Psoas muscle (tissue), 8 donors: ENCODE measurements around the gene FSD1L. TPM values are rescaled to one million over a fixed set of nuclear protein-coding genes. Genes with fewer than 3 reads are reported as not detected.
A peak's percentile ranks its signal among the peaks of the same experiment; 100 is the strongest.

Source experiments
- ATAC-seq, 4 donors: fragments of 200-7000 bp; cut with Tn5 transposase; one replicate each; pipeline ENCODE4 v1.9.1; 2020; ENCODE audit warnings: moderate library complexity in 3 of 4, mild to moderate bottlenecking in 2 of 4
- DNase-seq, 2 donors: peaks; one replicate each; pipeline ENCODE4 v3.0.0-alpha.2; 2020
- H3K27ac ChIP-seq: fragments of 200-600 bp; one replicate; pipeline ENCODE4 v1.8.0; 2022
- H3K27me3 ChIP-seq, 3 donors: fragments of 200-600 bp in 1 of 3; one replicate each; pipeline versions ENCODE4 v1.6.1 to v1.8.0; 2013 to 2022; ENCODE audit warnings: low read length in 2 of 3, mild to moderate bottlenecking in 2 of 3, moderate library complexity in 1 of 3; ENCODE audit not compliant: insufficient read depth in 3 of 3
- H3K36me3 ChIP-seq, 2 donors: fragments of 200-600 bp in 1 of 2; one replicate each; pipeline versions ENCODE4 v1.6.1 to v1.8.0; 2013 to 2022; ENCODE audit warnings: low read depth in 1 of 2, mild to moderate bottlenecking in 1 of 2, moderate library complexity in 1 of 2; ENCODE audit not compliant: insufficient read depth in 1 of 2
- H3K4me1 ChIP-seq: fragments of 200-600 bp; one replicate; pipeline ENCODE4 v1.8.0; 2022
- H3K4me3 ChIP-seq: fragments of 200-600 bp; one replicate; pipeline ENCODE4 v1.8.0; 2022; ENCODE audit warnings: mild to moderate bottlenecking
- H3K9me3 ChIP-seq: fragments of 200-600 bp; one replicate; pipeline ENCODE4 v1.8.0; 2022
- CTCF ChIP-seq: fragments of 200-600 bp; IDR thresholded peaks from one replicate; pipeline ENCODE4 v1.8.0; 2022; ENCODE audit warnings: antibody characterized with exemption
- WGBS, 3 donors: extraction: QIAGEN DNeasy Blood & Tissue Kit; methylation state at CpG; one replicate each; pipeline versions ENCODE4 v1.1.6 to v1.1.7; 2013; 5-methylcytosine and 5-hydroxymethylcytosine counted together
- intact Hi-C, 2 donors: fragments of 100-400 bp; cut with DNase I; formaldehyde crosslinking; loops; one replicate each; pipeline versions ENCODE4 v1.11.0 to v1.14.2; 2022
- polyA plus RNA-seq, 3 donors: library from polyadenylated mRNA; stranded (reverse); fragments of 200-250 nt; gene quantifications; one replicate each; pipeline ENCODE4 v1.2.3, GENCODE V29; 2013
- total RNA-seq, 4 donors: library from RNA; stranded (reverse); fragmentation: NEBNext Ultra II Directional in 2 of 4; extraction: Animal tissue kit (Norgen Biotek cat#: 25700) in 2 of 4; gene quantifications; one replicate each; pipeline versions ENCODE4 v1.2.1 to v1.2.4, GENCODE V29; 2021 to 2023
- donor health status: healthy with polysubstance abuse.
- donor health status: DM: no; HTN: no; CAD: no; lungs with moderate emphysema.
- donor health status: Bipolar disorder and iron deficiency.
- donor health status: healthy.
- donor health status: DM: yes; HTN: yes; CAD: no.
- donor health status: DM: no; HTN: no; CAD: no.
- donor health status: DM: no; HTN: no; CAD: no.
- donor health status: DM: yes; HTN: yes; CAD: no.

The FSD1L gene
- total and polyA plus RNA-seq, 7 donors, result 5.0 to 28.6 (median 17.0) TPM

- Histone ChIP-seq H3K27me3 (peaks cover 0 to 4% (median 0%) of the 10 kb centered on the region in 3 donors), H3K9me3 (peaks cover 14% of the 10 kb centered on the region), H3K36me3 (no peaks in the 10 kb centered on the region), H3K27ac (no peak overlapping the region), H3K4me3 (no peak overlapping the region), H3K4me1 (no peaks in the 10 kb centered on the region)
- WGBS, 3 donors, result 42 to 50% (median 47%) methylated on average over 6 of the region's 6 CpGs
- ATAC-seq, result no peak
- no peak for DNase-seq
- intact Hi-C loops, result no loop called here
- no peak for TF ChIP-seq CTCF
Measured at GRCh38 chr9:105405514-105406131, 42.2 kb upstream of the FSD1L start.

GRCh38 chr9:105406369-105406768 is 41.5 kb upstream of the FSD1L start:
- 97% methylated on average over 6 of the region's 6 CpGs for WGBS, 3 donors
- Histone ChIP-seq H3K27ac (no peak overlapping the region), H3K36me3 (no peaks in the 10 kb centered on the region), H3K27me3 (peaks cover 0 to 4% (median 0%) of the 10 kb centered on the region in 3 donors), H3K4me3 (no peak overlapping the region), H3K9me3 (peaks cover 17% of the 10 kb centered on the region), H3K4me1 (no peaks in the 10 kb centered on the region)
- intact Hi-C loops, result no loop called here
- DNase-seq (no peak), ATAC-seq (no peak)
- no peak for TF ChIP-seq CTCF

- Histone ChIP-seq H3K9me3 (peaks cover 22% of the 10 kb centered on the region), H3K27me3 (no peaks in the 10 kb centered on the region), H3K27ac (no peak overlapping the region), H3K4me1 (no peaks in the 10 kb centered on the region), H3K36me3 (no peaks in the 10 kb centered on the region), H3K4me3 (no peak overlapping the region)
- DNase-seq (no peak), ATAC-seq (peak in 3 of 4 donors; percentile 30 to 45 (median 30))
- intact Hi-C loops, result loop anchor here (2.0 to 10.0 kb wide), 8 partner anchors 166 to 619 kb away; partner anchors contain the start of gene ABCA1 (in 1 of the 2)
- no peak for TF ChIP-seq CTCF
- WGBS, 3 donors, result 12 to 21% (median 19%) methylated on average over 2 of the region's 2 CpGs
Measured at GRCh38 chr9:105413525-105413924, 34.3 kb upstream of the FSD1L start.

GRCh38 chr9:105414947-105415661 is 32.7 kb upstream of the FSD1L start:
- peak; percentile 90 for TF ChIP-seq CTCF

More at GRCh38 chr9:105414947-105415661, 32.7 kb upstream of the FSD1L start:
- no peaks in the 10 kb centered on the region for H3K36me3 ChIP-seq
- H3K4me3 ChIP-seq, result no peak overlapping the region
- H3K27ac ChIP-seq, result no peak overlapping the region
- H3K27me3 ChIP-seq, result no peaks in the 10 kb centered on the region
- peaks cover 14% of the 10 kb centered on the region for H3K9me3 ChIP-seq
- intact Hi-C loops, result loop anchor here (5.0 to 10.0 kb wide), 8 partner anchors 168 to 620 kb away; partner anchors contain the start of gene ABCA1 (in 1 of the 2)
- ATAC-seq (peak; percentile 66 to 87 (median 76)), DNase-seq (no peak)
- 2 to 4% (median 2%) methylated on average over 6 of the region's 6 CpGs for WGBS, 3 donors
- H3K4me1 ChIP-seq, result no peaks in the 10 kb centered on the region
